Measurements from ENCODE around the gene COLQ.

Gene COLQ

GRCh38 chr3:15477951-15478639 lies 43.4 kb downstream of the COLQ start:
- Histone ChIP-seq H3K9ac (ENCODE audit: low read depth in 1 of 2, low read length in 2 of 2) (no peak overlapping the region), H3K27ac (ENCODE audit: low read depth in 2 of 2, low read length in 2 of 2) (no peak overlapping the region), H3K4me3 (ENCODE audit: low read length in 2 of 2) (no peak overlapping the region), H3K4me1 (ENCODE audit: control insufficient read depth in 2 of 2, insufficient read depth in 2 of 2, low read length in 2 of 2) (no peaks in the 10 kb centered on the region), H3K27me3 (ENCODE audit: control insufficient read depth in 2 of 2, insufficient read depth in 2 of 2, low read length in 2 of 2) (no peaks in the 10 kb centered on the region), H3K36me3 (ENCODE audit: control insufficient read depth in 2 of 2, insufficient read depth in 2 of 2, low read length in 2 of 2) (no peaks in the 10 kb centered on the region), H3K9me3 (ENCODE audit: control insufficient read depth in 2 of 2, low read length in 2 of 2) (no peaks in the 10 kb centered on the region)

- no peaks in the 10 kb centered on the region for H3K4me1 ChIP-seq (ENCODE audit: control insufficient read depth in 2 of 2, insufficient read depth in 2 of 2, low read length in 2 of 2)
- no peaks in the 10 kb centered on the region for H3K9me3 ChIP-seq (ENCODE audit: control insufficient read depth in 2 of 2, low read length in 2 of 2)
- H3K4me3 ChIP-seq (ENCODE audit: low read length in 2 of 2), result no peak overlapping the region
- no peak overlapping the region for H3K9ac ChIP-seq (ENCODE audit: low read depth in 1 of 2, low read length in 2 of 2)
- no peaks in the 10 kb centered on the region for H3K36me3 ChIP-seq (ENCODE audit: control insufficient read depth in 2 of 2, insufficient read depth in 2 of 2, low read length in 2 of 2)
- H3K27me3 ChIP-seq (ENCODE audit: control insufficient read depth in 2 of 2, insufficient read depth in 2 of 2, low read length in 2 of 2), result no peaks in the 10 kb centered on the region
- no peak overlapping the region for H3K27ac ChIP-seq (ENCODE audit: low read depth in 2 of 2, low read length in 2 of 2)
Observed at GRCh38 chr3:15476378-15476777, 45.1 kb downstream of the COLQ start.

- no peak overlapping the region for H3K4me3 ChIP-seq (ENCODE audit: low read length in 2 of 2)
- no peaks in the 10 kb centered on the region for H3K27me3 ChIP-seq (ENCODE audit: control insufficient read depth in 2 of 2, insufficient read depth in 2 of 2, low read length in 2 of 2)
- H3K9me3 ChIP-seq (ENCODE audit: control insufficient read depth in 2 of 2, low read length in 2 of 2), result no peaks in the 10 kb centered on the region
- H3K4me1 ChIP-seq (ENCODE audit: control insufficient read depth in 2 of 2, insufficient read depth in 2 of 2, low read length in 2 of 2), result no peaks in the 10 kb centered on the region
- H3K9ac ChIP-seq (ENCODE audit: low read depth in 1 of 2, low read length in 2 of 2), result no peak overlapping the region
- H3K27ac ChIP-seq (ENCODE audit: low read depth in 2 of 2, low read length in 2 of 2), result no peak overlapping the region
- H3K36me3 ChIP-seq (ENCODE audit: control insufficient read depth in 2 of 2, insufficient read depth in 2 of 2, low read length in 2 of 2), result no peaks in the 10 kb centered on the region
Observed at GRCh38 chr3:15475161-15475560, 46.3 kb downstream of the COLQ start.

GRCh38 chr3:15471861-15472260 lies 49.6 kb downstream of the COLQ start:
- Histone ChIP-seq H3K36me3 (ENCODE audit: control insufficient read depth in 2 of 2, insufficient read depth in 2 of 2, low read length in 2 of 2) (no peaks in the 10 kb centered on the region), H3K4me3 (ENCODE audit: low read length in 2 of 2) (no peak overlapping the region), H3K27ac (ENCODE audit: low read depth in 2 of 2, low read length in 2 of 2) (no peak overlapping the region), H3K27me3 (ENCODE audit: control insufficient read depth in 2 of 2, insufficient read depth in 2 of 2, low read length in 2 of 2) (no peaks in the 10 kb centered on the region), H3K4me1 (ENCODE audit: control insufficient read depth in 2 of 2, insufficient read depth in 2 of 2, low read length in 2 of 2) (no peaks in the 10 kb centered on the region), H3K9me3 (ENCODE audit: control insufficient read depth in 2 of 2, low read length in 2 of 2) (no peaks in the 10 kb centered on the region), H3K9ac (ENCODE audit: low read depth in 1 of 2, low read length in 2 of 2) (no peak overlapping the region)

- H3K36me3 ChIP-seq (ENCODE audit: control insufficient read depth in 2 of 2, insufficient read depth in 2 of 2, low read length in 2 of 2), result no peaks in the 10 kb centered on the region
- H3K27ac ChIP-seq (ENCODE audit: low read depth in 2 of 2, low read length in 2 of 2), result no peak overlapping the region
- no peaks in the 10 kb centered on the region for H3K4me1 ChIP-seq (ENCODE audit: control insufficient read depth in 2 of 2, insufficient read depth in 2 of 2, low read length in 2 of 2)
- no peak overlapping the region for H3K4me3 ChIP-seq (ENCODE audit: low read length in 2 of 2)
- no peak overlapping the region for H3K9ac ChIP-seq (ENCODE audit: low read depth in 1 of 2, low read length in 2 of 2)
- no peaks in the 10 kb centered on the region for H3K27me3 ChIP-seq (ENCODE audit: control insufficient read depth in 2 of 2, insufficient read depth in 2 of 2, low read length in 2 of 2)
- no peaks in the 10 kb centered on the region for H3K9me3 ChIP-seq (ENCODE audit: control insufficient read depth in 2 of 2, low read length in 2 of 2)
Observed at GRCh38 chr3:15470849-15471248, 50.7 kb downstream of the COLQ start.

- no peaks in the 10 kb centered on the region for H3K36me3 ChIP-seq (ENCODE audit: control insufficient read depth in 2 of 2, insufficient read depth in 2 of 2, low read length in 2 of 2)
Observed at GRCh38 chr3:15470261-15470660, 51.2 kb downstream of the COLQ start.

GRCh38 chr3:15467227-15468181 lies 54.0 kb downstream of the COLQ start:
- no peak overlapping the region for H3K9ac ChIP-seq (ENCODE audit: low read depth in 1 of 2, low read length in 2 of 2)
- H3K27ac ChIP-seq (ENCODE audit: low read depth in 2 of 2, low read length in 2 of 2), result no peak overlapping the region
- no peaks in the 10 kb centered on the region for H3K4me1 ChIP-seq (ENCODE audit: control insufficient read depth in 2 of 2, insufficient read depth in 2 of 2, low read length in 2 of 2)
- no peaks in the 10 kb centered on the region for H3K9me3 ChIP-seq (ENCODE audit: control insufficient read depth in 2 of 2, low read length in 2 of 2)
- H3K4me3 ChIP-seq (ENCODE audit: low read length in 2 of 2), result no peak overlapping the region
- H3K27me3 ChIP-seq (ENCODE audit: control insufficient read depth in 2 of 2, insufficient read depth in 2 of 2, low read length in 2 of 2), result no peaks in the 10 kb centered on the region
- H3K36me3 ChIP-seq (ENCODE audit: control insufficient read depth in 2 of 2, insufficient read depth in 2 of 2, low read length in 2 of 2), result no peaks in the 10 kb centered on the region

More at GRCh38 chr3:15470261-15470660, 51.2 kb downstream of the COLQ start:
- no peak overlapping the region for H3K27ac ChIP-seq (ENCODE audit: low read depth in 2 of 2, low read length in 2 of 2)
- H3K9ac ChIP-seq (ENCODE audit: low read depth in 1 of 2, low read length in 2 of 2), result no peak overlapping the region
- no peaks in the 10 kb centered on the region for H3K27me3 ChIP-seq (ENCODE audit: control insufficient read depth in 2 of 2, insufficient read depth in 2 of 2, low read length in 2 of 2)
- H3K4me1 ChIP-seq (ENCODE audit: control insufficient read depth in 2 of 2, insufficient read depth in 2 of 2, low read length in 2 of 2), result no peaks in the 10 kb centered on the region
- H3K4me3 ChIP-seq (ENCODE audit: low read length in 2 of 2), result no peak overlapping the region
- H3K9me3 ChIP-seq (ENCODE audit: control insufficient read depth in 2 of 2, low read length in 2 of 2), result no peaks in the 10 kb centered on the region

- H3K4me1 ChIP-seq (ENCODE audit: control insufficient read depth in 2 of 2, insufficient read depth in 2 of 2, low read length in 2 of 2), result no peaks in the 10 kb centered on the region
- no peaks in the 10 kb centered on the region for H3K9me3 ChIP-seq (ENCODE audit: control insufficient read depth in 2 of 2, low read length in 2 of 2)
- H3K4me3 ChIP-seq (ENCODE audit: low read length in 2 of 2), result no peak overlapping the region
- H3K27me3 ChIP-seq (ENCODE audit: control insufficient read depth in 2 of 2, insufficient read depth in 2 of 2, low read length in 2 of 2), result no peaks in the 10 kb centered on the region
- no peak overlapping the region for H3K9ac ChIP-seq (ENCODE audit: low read depth in 1 of 2, low read length in 2 of 2)
- H3K36me3 ChIP-seq (ENCODE audit: control insufficient read depth in 2 of 2, insufficient read depth in 2 of 2, low read length in 2 of 2), result no peaks in the 10 kb centered on the region
- no peak overlapping the region for H3K27ac ChIP-seq (ENCODE audit: low read depth in 2 of 2, low read length in 2 of 2)
Observed at GRCh38 chr3:15465876-15466585, 55.5 kb downstream of the COLQ start.

- Histone ChIP-seq H3K9ac (ENCODE audit: low read depth in 1 of 2, low read length in 2 of 2) (no peak overlapping the region), H3K27ac (ENCODE audit: low read depth in 2 of 2, low read length in 2 of 2) (no peak overlapping the region), H3K4me1 (ENCODE audit: control insufficient read depth in 2 of 2, insufficient read depth in 2 of 2, low read length in 2 of 2) (no peaks in the 10 kb centered on the region), H3K27me3 (ENCODE audit: control insufficient read depth in 2 of 2, insufficient read depth in 2 of 2, low read length in 2 of 2) (no peaks in the 10 kb centered on the region), H3K4me3 (ENCODE audit: low read length in 2 of 2) (no peak overlapping the region), H3K9me3 (ENCODE audit: control insufficient read depth in 2 of 2, low read length in 2 of 2) (no peaks in the 10 kb centered on the region), H3K36me3 (ENCODE audit: control insufficient read depth in 2 of 2, insufficient read depth in 2 of 2, low read length in 2 of 2) (no peaks in the 10 kb centered on the region)
Observed at GRCh38 chr3:15462451-15462850, 59.1 kb downstream of the COLQ start.

Measured in mucosa of rectum (tissue), 2 donors.